ENCODE results near the gene TMEM266.

GRCh38 chr15:76200641-76201105 lies 140.9 kb downstream of the TMEM266 start:
- no peak for TF ChIP-seq CTCF (IDR thresholded peaks at IDR 0.05; ENCODE audit: poor library complexity)
- no peak for TF ChIP-seq EZH2phosphoT487 (IDR thresholded peaks at IDR 0.05; ENCODE audit: low read depth, severe bottlenecking, unreplicated experiment)
- TF ChIP-seq EZH2 (IDR thresholded peaks at IDR 0.05; ENCODE audit: borderline replicate concordance) = no peak

All from hepatocyte (in vitro differentiated cells).